HEK293 (cell line): Measurements from ENCODE around the gene GPR84.
A peak's percentile ranks its signal among the peaks of the same experiment; 100 is the strongest.

Source experiments
- BCL11B ChIP-seq: fragments of 450-650 bp; formaldehyde crosslinking; IDR thresholded peaks from 2 replicates; pipeline ENCODE4 v1.5.1; 2016; ENCODE audit warnings: low read depth, missing biosample characterization, missing genetic modification characterization
- EGR2 ChIP-seq: fragments of 450-650 bp; formaldehyde crosslinking; IDR thresholded peaks from 2 replicates; pipeline ENCODE4 v1.5.1; 2016; ENCODE audit warnings: low read depth, missing biosample characterization, missing genetic modification characterization
- SETDB1 ChIP-seq: IDR thresholded peaks from one replicate; pipeline ENCODE4 v1.6.1; 2017; ENCODE audit warnings: mild to moderate bottlenecking, low read length, moderate library complexity, mixed read lengths; ENCODE audit not compliant: insufficient read length
- SP2 ChIP-seq: fragments of 450-650 bp; formaldehyde crosslinking; IDR thresholded peaks from 2 replicates; pipeline ENCODE4 v1.5.1; 2016; ENCODE audit warnings: missing biosample characterization, missing genetic modification characterization
- SP3 ChIP-seq: fragments of 450-650 bp; formaldehyde crosslinking; IDR thresholded peaks from 2 replicates; pipeline ENCODE4 v1.5.1; 2016; ENCODE audit warnings: missing biosample characterization, missing genetic modification characterization
- ZBTB1 ChIP-seq: fragments of 450-650 bp; formaldehyde crosslinking; IDR thresholded peaks from 2 replicates; pipeline ENCODE4 v1.5.1; 2016; ENCODE audit warnings: missing biosample characterization, missing genetic modification characterization
- ZNF138 ChIP-seq: fragments of 450-650 bp; formaldehyde crosslinking; IDR thresholded peaks from 2 replicates; pipeline ENCODE4 v1.5.1; 2016; ENCODE audit warnings: missing biosample characterization, missing genetic modification characterization, borderline replicate concordance
- ZNF157 ChIP-seq: fragments of 450-650 bp; formaldehyde crosslinking; IDR thresholded peaks from 2 replicates; pipeline ENCODE4 v1.5.1; 2016; ENCODE audit warnings: missing biosample characterization, missing genetic modification characterization
- ZNF184 ChIP-seq: fragments of 450-650 bp; IDR thresholded peaks from 2 replicates; pipeline ENCODE4 v1.5.1; 2018; ENCODE audit warnings: missing biosample characterization, mild to moderate bottlenecking, missing genetic modification characterization
- ZNF2 ChIP-seq: fragments of 450-650 bp; formaldehyde crosslinking; IDR thresholded peaks from 2 replicates; pipeline ENCODE4 v1.5.1; 2016; ENCODE audit warnings: missing biosample characterization, missing genetic modification characterization
- ZNF302 ChIP-seq: fragments of 450-650 bp; formaldehyde crosslinking; IDR thresholded peaks from 2 replicates; pipeline ENCODE4 v1.5.1; 2016; ENCODE audit warnings: missing biosample characterization, missing genetic modification characterization, low read depth
- ZNF335 ChIP-seq: fragments of 450-650 bp; formaldehyde crosslinking; conservative IDR thresholded peaks from 2 replicates; pipeline ENCODE4 v1.5.1; 2016; ENCODE audit warnings: missing biosample characterization, missing genetic modification characterization
- ZNF350 ChIP-seq: fragments of 450-650 bp; formaldehyde crosslinking; IDR thresholded peaks from 2 replicates; pipeline ENCODE4 v1.5.0; 2017; ENCODE audit warnings: missing biosample characterization, mild to moderate bottlenecking, missing genetic modification characterization
- ZNF510 ChIP-seq: fragments of 450-650 bp; formaldehyde crosslinking; IDR thresholded peaks from 2 replicates; pipeline ENCODE4 v1.5.1; 2018; ENCODE audit warnings: mild to moderate bottlenecking, missing genetic modification characterization, missing biosample characterization; ENCODE audit not compliant: insufficient replicate concordance
- ZNF561 ChIP-seq: fragments of 450-650 bp; IDR thresholded peaks from 2 replicates; pipeline ENCODE4 v1.5.1; 2018; ENCODE audit warnings: missing biosample characterization, missing genetic modification characterization, borderline replicate concordance
- ZNF610 ChIP-seq: fragments of 450-650 bp; formaldehyde crosslinking; IDR thresholded peaks from 2 replicates; pipeline ENCODE4 v1.5.1; 2016; ENCODE audit warnings: missing biosample characterization, missing genetic modification characterization, borderline replicate concordance
- ZNF629 ChIP-seq: fragments of 450-650 bp; formaldehyde crosslinking; IDR thresholded peaks from 2 replicates; pipeline ENCODE4 v1.5.1; 2017; ENCODE audit warnings: missing biosample characterization, missing genetic modification characterization
- ZNF677 ChIP-seq: fragments of 450-650 bp; IDR thresholded peaks from 2 replicates; pipeline ENCODE4 v1.5.0; 2018; ENCODE audit warnings: missing biosample characterization, mild to moderate bottlenecking, missing genetic modification characterization, moderate library complexity
- ZNF701 ChIP-seq: fragments of 450-650 bp; formaldehyde crosslinking; IDR thresholded peaks from 2 replicates; pipeline ENCODE4 v1.5.1; 2016; ENCODE audit warnings: missing biosample characterization, missing genetic modification characterization
- ZNF785 ChIP-seq: fragments of 450-650 bp; formaldehyde crosslinking; IDR thresholded peaks from 2 replicates; pipeline ENCODE4 v1.5.1; 2016; ENCODE audit warnings: missing biosample characterization, missing genetic modification characterization
- TF ChIP-seq, protein P1 (sequence below): fragments of 450-650 bp; formaldehyde crosslinking; IDR thresholded peaks from 2 replicates; pipeline ENCODE4 v1.5.1; 2016; ENCODE audit warnings: missing biosample characterization, missing genetic modification characterization
- TF ChIP-seq, protein P2 (sequence below): fragments of 450-650 bp; formaldehyde crosslinking; conservative IDR thresholded peaks from 2 replicates; pipeline ENCODE4 v1.5.1; 2016; ENCODE audit warnings: low read depth, missing biosample characterization, missing genetic modification characterization
- TF ChIP-seq, protein P3 (sequence below): fragments of 450-650 bp; formaldehyde crosslinking; conservative IDR thresholded peaks from 2 replicates; pipeline ENCODE4 v1.5.1; 2016; ENCODE audit warnings: low read depth, missing biosample characterization, missing genetic modification characterization
- TF ChIP-seq, protein P4 (sequence below): fragments of 450-650 bp; formaldehyde crosslinking; IDR thresholded peaks from 2 replicates; pipeline ENCODE4 v1.5.1; 2017; ENCODE audit warnings: missing biosample characterization, missing genetic modification characterization
- TF ChIP-seq, protein P5 (sequence below): fragments of 450-650 bp; formaldehyde crosslinking; IDR thresholded peaks from 2 replicates; pipeline ENCODE4 v1.5.1; 2016; ENCODE audit warnings: missing biosample characterization, missing genetic modification characterization

Gene GPR84

DNA sequence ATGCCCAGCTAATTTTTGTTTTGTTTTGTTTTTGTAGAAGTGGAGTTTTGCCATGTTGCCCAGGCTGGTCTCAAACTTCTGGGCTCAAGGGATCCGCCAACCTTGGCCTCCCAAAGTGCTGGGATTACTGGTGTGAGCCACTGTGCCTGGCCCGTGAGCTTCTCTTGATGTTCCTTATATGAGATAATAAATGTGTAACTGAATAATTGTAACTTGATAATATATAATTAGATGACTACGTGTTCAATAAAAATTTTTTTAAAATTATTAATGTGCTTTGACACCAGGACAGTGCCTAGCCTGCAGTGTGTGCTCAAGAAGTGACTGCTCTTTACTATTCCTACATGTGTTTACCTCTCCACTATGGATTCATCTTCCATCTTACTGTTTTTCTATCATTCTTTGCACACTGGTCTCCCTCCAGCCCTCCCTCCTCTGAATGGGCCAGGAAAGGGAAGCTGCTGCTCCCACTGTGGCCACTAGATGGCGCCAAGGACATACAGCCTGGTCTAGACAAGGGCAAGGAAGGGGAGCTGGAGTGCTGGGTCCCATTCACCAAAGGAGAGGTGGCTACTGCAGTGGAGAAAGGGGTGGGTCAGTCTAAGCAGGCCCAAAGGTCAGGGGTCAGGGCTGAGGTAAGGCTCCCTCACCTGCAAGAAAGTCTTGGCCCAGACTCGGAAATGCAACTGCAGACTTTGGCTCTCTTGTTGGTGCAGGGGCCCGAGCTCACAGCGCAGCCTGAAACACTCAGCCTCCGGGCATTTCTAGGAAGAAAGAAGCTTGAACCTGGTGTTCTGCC is 34.9 kb upstream of the GPR84 start (continued):
- 0 out of 2 replicates have a peak, but pooled peaks have one; percentile 41 for TF ChIP-seq BCL11B (tag by site-specific recombination)
- TF ChIP-seq ZNF350 (tag by site-specific recombination): no peak
- TF ChIP-seq ZBTB1: no peak
- no peak for TF ChIP-seq ZNF785 (tag by site-specific recombination)
- TF ChIP-seq, protein P1, sequence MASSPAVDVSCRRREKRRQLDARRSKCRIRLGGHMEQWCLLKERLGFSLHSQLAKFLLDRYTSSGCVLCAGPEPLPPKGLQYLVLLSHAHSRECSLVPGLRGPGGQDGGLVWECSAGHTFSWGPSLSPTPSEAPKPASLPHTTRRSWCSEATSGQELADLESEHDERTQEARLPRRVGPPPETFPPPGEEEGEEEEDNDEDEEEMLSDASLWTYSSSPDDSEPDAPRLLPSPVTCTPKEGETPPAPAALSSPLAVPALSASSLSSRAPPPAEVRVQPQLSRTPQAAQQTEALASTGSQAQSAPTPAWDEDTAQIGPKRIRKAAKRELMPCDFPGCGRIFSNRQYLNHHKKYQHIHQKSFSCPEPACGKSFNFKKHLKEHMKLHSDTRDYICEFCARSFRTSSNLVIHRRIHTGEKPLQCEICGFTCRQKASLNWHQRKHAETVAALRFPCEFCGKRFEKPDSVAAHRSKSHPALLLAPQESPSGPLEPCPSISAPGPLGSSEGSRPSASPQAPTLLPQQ: peak; percentile 43; the same call in 1 of the 2 replicates
- TF ChIP-seq, protein P2, sequence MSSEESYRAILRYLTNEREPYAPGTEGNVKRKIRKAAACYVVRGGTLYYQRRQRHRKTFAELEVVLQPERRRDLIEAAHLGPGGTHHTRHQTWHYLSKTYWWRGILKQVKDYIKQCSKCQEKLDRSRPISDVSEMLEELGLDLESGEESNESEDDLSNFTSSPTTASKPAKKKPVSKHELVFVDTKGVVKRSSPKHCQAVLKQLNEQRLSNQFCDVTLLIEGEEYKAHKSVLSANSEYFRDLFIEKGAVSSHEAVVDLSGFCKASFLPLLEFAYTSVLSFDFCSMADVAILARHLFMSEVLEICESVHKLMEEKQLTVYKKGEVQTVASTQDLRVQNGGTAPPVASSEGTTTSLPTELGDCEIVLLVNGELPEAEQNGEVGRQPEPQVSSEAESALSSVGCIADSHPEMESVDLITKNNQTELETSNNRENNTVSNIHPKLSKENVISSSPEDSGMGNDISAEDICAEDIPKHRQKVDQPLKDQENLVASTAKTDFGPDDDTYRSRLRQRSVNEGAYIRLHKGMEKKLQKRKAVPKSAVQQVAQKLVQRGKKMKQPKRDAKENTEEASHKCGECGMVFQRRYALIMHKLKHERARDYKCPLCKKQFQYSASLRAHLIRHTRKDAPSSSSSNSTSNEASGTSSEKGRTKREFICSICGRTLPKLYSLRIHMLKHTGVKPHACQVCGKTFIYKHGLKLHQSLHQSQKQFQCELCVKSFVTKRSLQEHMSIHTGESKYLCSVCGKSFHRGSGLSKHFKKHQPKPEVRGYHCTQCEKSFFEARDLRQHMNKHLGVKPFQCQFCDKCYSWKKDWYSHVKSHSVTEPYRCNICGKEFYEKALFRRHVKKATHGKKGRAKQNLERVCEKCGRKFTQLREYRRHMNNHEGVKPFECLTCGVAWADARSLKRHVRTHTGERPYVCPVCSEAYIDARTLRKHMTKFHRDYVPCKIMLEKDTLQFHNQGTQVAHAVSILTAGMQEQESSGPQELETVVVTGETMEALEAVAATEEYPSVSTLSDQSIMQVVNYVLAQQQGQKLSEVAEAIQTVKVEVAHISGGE: no peak
- TF ChIP-seq ZNF2 (tag by site-specific recombination): peak; percentile 92
- TF ChIP-seq ZNF302 (tag by site-specific recombination): no peak
- no peak for TF ChIP-seq ZNF677 (tag by site-specific recombination)
- TF ChIP-seq ZNF184 (tag by site-specific recombination): no peak
- TF ChIP-seq ZNF701 (tag by site-specific recombination): no peak
- no peak for TF ChIP-seq SP2
- TF ChIP-seq, protein P3, sequence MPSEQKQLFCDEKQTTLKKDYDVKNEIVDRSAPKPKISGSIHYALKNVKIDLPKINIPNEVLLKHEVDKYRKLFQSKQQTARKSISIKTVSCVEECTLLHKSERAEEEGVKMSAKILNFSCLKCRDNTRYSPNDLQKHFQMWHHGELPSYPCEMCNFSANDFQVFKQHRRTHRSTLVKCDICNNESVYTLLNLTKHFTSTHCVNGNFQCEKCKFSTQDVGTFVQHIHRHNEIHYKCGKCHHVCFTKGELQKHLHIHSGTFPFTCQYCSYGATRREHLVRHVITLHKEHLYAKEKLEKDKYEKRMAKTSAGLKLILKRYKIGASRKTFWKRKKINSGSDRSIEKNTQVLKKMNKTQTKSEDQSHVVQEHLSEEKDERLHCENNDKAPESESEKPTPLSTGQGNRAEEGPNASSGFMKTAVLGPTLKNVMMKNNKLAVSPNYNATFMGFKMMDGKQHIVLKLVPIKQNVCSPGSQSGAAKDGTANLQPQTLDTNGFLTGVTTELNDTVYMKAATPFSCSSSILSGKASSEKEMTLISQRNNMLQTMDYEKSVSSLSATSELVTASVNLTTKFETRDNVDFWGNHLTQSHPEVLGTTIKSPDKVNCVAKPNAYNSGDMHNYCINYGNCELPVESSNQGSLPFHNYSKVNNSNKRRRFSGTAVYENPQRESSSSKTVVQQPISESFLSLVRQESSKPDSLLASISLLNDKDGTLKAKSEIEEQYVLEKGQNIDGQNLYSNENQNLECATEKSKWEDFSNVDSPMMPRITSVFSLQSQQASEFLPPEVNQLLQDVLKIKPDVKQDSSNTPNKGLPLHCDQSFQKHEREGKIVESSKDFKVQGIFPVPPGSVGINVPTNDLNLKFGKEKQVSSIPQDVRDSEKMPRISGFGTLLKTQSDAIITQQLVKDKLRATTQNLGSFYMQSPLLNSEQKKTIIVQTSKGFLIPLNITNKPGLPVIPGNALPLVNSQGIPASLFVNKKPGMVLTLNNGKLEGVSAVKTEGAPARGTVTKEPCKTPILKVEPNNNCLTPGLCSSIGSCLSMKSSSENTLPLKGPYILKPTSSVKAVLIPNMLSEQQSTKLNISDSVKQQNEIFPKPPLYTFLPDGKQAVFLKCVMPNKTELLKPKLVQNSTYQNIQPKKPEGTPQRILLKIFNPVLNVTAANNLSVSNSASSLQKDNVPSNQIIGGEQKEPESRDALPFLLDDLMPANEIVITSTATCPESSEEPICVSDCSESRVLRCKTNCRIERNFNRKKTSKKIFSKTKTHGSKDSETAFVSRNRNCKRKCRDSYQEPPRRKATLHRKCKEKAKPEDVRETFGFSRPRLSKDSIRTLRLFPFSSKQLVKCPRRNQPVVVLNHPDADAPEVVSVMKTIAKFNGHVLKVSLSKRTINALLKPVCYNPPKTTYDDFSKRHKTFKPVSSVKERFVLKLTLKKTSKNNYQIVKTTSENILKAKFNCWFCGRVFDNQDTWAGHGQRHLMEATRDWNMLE (tag by site-specific recombination): no peak
- no peak for TF ChIP-seq SP3 (tag by site-specific recombination)
- TF ChIP-seq, protein P4, sequence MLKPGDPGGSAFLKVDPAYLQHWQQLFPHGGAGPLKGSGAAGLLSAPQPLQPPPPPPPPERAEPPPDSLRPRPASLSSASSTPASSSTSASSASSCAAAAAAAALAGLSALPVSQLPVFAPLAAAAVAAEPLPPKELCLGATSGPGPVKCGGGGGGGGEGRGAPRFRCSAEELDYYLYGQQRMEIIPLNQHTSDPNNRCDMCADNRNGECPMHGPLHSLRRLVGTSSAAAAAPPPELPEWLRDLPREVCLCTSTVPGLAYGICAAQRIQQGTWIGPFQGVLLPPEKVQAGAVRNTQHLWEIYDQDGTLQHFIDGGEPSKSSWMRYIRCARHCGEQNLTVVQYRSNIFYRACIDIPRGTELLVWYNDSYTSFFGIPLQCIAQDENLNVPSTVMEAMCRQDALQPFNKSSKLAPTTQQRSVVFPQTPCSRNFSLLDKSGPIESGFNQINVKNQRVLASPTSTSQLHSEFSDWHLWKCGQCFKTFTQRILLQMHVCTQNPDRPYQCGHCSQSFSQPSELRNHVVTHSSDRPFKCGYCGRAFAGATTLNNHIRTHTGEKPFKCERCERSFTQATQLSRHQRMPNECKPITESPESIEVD (tag by site-specific recombination): no peak
- no peak for TF ChIP-seq ZNF157 (tag by site-specific recombination)
- no peak for TF ChIP-seq ZNF629 (tag by site-specific recombination)
- TF ChIP-seq ZNF510 (tag by site-specific recombination): no peak
- no peak for TF ChIP-seq ZNF138 (tag by site-specific recombination)
- no peak for TF ChIP-seq ZNF335 (tag by site-specific recombination)
- no peak for TF ChIP-seq ZNF610 (tag by site-specific recombination)
- TF ChIP-seq, protein P5, sequence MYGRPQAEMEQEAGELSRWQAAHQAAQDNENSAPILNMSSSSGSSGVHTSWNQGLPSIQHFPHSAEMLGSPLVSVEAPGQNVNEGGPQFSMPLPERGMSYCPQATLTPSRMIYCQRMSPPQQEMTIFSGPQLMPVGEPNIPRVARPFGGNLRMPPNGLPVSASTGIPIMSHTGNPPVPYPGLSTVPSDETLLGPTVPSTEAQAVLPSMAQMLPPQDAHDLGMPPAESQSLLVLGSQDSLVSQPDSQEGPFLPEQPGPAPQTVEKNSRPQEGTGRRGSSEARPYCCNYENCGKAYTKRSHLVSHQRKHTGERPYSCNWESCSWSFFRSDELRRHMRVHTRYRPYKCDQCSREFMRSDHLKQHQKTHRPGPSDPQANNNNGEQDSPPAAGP (tag by site-specific recombination): no peak
- no peak for TF ChIP-seq SETDB1
- no peak for TF ChIP-seq ZNF561 (tag by site-specific recombination)
- no peak for TF ChIP-seq EGR2 (tag by site-specific recombination)
